RWPE2 (cell line): Measurements from ENCODE around the gene TSR1.
"Not testable (repeated sequence)": the region's sequence is repeated elsewhere in the genome, so short reads cannot be mapped to it uniquely, and the experiment has no call there.

ENCODE experiments used
- ATAC-seq: fragments of 200-7000 bp; cut with Tn5 transposase; 3 replicates; pipeline ENCODE4 v1.9.1; 2021; ENCODE audit warnings: low read depth
- DNase-seq: peaks from one replicate; pipeline ENCODE4 v3.0.0-alpha.2; 2020; ENCODE audit warnings: low spot score
- H3K27ac ChIP-seq: fragments of 450-650 bp; 2 replicates; pipeline ENCODE4 v1.5.1; 2017; ENCODE audit warnings: mild to moderate bottlenecking; ENCODE audit not compliant: poor library complexity, severe bottlenecking
- H3K27me3 ChIP-seq: fragments of 250-450 bp; sonication (Bioruptor Pico); 2 replicates; pipeline ENCODE4 v1.5.1; 2021; ENCODE audit warnings: mild to moderate bottlenecking, moderate library complexity; ENCODE audit not compliant: insufficient read depth, poor library complexity, severe bottlenecking
- H3K36me3 ChIP-seq: fragments of 250-450 bp; sonication (Bioruptor Pico); 2 replicates; pipeline ENCODE4 v1.5.1; 2020; ENCODE audit warnings: low read depth, mild to moderate bottlenecking, moderate library complexity
- H3K4me1 ChIP-seq: fragments of 250-450 bp; sonication (Bioruptor Pico); 2 replicates; pipeline ENCODE4 v1.5.1; 2021; ENCODE audit warnings: mild to moderate bottlenecking, moderate library complexity; ENCODE audit not compliant: insufficient read depth, poor library complexity, severe bottlenecking
- H3K4me3 ChIP-seq: fragments of 250-450 bp; sonication (Bioruptor Pico); 2 replicates; pipeline ENCODE4 v1.5.1; 2021; ENCODE audit warnings: mild to moderate bottlenecking, moderate library complexity; ENCODE audit not compliant: severe bottlenecking
- H3K9me3 ChIP-seq: fragments of 250-450 bp; sonication (Bioruptor Pico); 2 replicates; pipeline ENCODE4 v1.5.1; 2021; ENCODE audit warnings: mild to moderate bottlenecking, moderate library complexity; ENCODE audit not compliant: severe bottlenecking
- CTCF ChIP-seq: fragments of 450-650 bp; IDR thresholded peaks from one replicate; pipeline ENCODE4 v1.5.1; 2017; ENCODE audit warnings: mild to moderate bottlenecking, moderate library complexity; ENCODE audit not compliant: poor library complexity, severe bottlenecking

The TSR1 gene

GRCh38 chr17:2331303-2331702 is 5.0 kb downstream of the TSR1 start:
- peaks cover 2% of the 10 kb centered on the region for H3K4me1 ChIP-seq
- H3K4me3 ChIP-seq = no peak overlapping the region
- H3K36me3 ChIP-seq = peaks cover 93% of the 10 kb centered on the region
- ATAC-seq (no peak), DNase-seq (no peak)
- no peaks in the 10 kb centered on the region for H3K27me3 ChIP-seq
- H3K9me3 ChIP-seq = no peaks in the 10 kb centered on the region
- no peak for TF ChIP-seq CTCF
- no peak overlapping the region for H3K27ac ChIP-seq

- Histone ChIP-seq H3K27me3 (no peaks in the 10 kb centered on the region), H3K27ac (no peak overlapping the region), H3K36me3 (peaks cover 83% of the 10 kb centered on the region), H3K4me3 (no peak overlapping the region), H3K9me3 (no peaks in the 10 kb centered on the region), H3K4me1 (no peaks in the 10 kb centered on the region)
- no peak for ATAC-seq
- DNase-seq = no peak
- TF ChIP-seq CTCF = no peak
Observed at GRCh38 chr17:2323629-2324314, 12.5 kb downstream of the TSR1 start.

- DNase-seq (no peak), ATAC-seq (no peak)
- no peaks in the 10 kb centered on the region for H3K27me3 ChIP-seq
- H3K36me3 ChIP-seq = peaks cover 64% of the 10 kb centered on the region
- no peak for TF ChIP-seq CTCF
- no peaks in the 10 kb centered on the region for H3K9me3 ChIP-seq
- no peak overlapping the region for H3K4me3 ChIP-seq
- no peaks in the 10 kb centered on the region for H3K4me1 ChIP-seq
- no peak overlapping the region for H3K27ac ChIP-seq
Observed at GRCh38 chr17:2321399-2321798, 14.9 kb downstream of the TSR1 start.

- Histone ChIP-seq H3K9me3 (no peaks in the 10 kb centered on the region), H3K4me1 (no peaks in the 10 kb centered on the region), H3K27me3 (no peaks in the 10 kb centered on the region), H3K4me3 (no peak overlapping the region), H3K36me3 (peaks cover 41% of the 10 kb centered on the region), H3K27ac (no peak overlapping the region)
- TF ChIP-seq CTCF = no peak
- DNase-seq (no peak), ATAC-seq (no peak)
Observed at GRCh38 chr17:2319051-2319450, 17.2 kb downstream of the TSR1 start.

GRCh38 chr17:2317796-2318195 is 18.5 kb downstream of the TSR1 start:
- no peaks in the 10 kb centered on the region for H3K9me3 ChIP-seq
- no peaks in the 10 kb centered on the region for H3K27me3 ChIP-seq
- H3K4me3 ChIP-seq = no peak overlapping the region
- H3K4me1 ChIP-seq = no peaks in the 10 kb centered on the region
- DNase-seq (no peak), ATAC-seq (no peak)
- peaks cover 28% of the 10 kb centered on the region for H3K36me3 ChIP-seq
- no peak for TF ChIP-seq CTCF
- H3K27ac ChIP-seq = no peak overlapping the region

GRCh38 chr17:2316916-2317205 is 19.4 kb downstream of the TSR1 start:
- H3K36me3 ChIP-seq = peaks cover 22% of the 10 kb centered on the region
- not testable (repeated sequence) for DNase-seq, ATAC-seq, H3K4me1 ChIP-seq, H3K9me3 ChIP-seq, H3K27me3 ChIP-seq, H3K4me3 ChIP-seq, H3K27ac ChIP-seq
